ENCODE data around the gene CDH3.
A peak's percentile ranks its signal among the peaks of the same experiment; 100 is the strongest.

CDH3 gene

GRCh38 chr16:68740628-68741346, 95.7 kb downstream of the CDH3 start:
- TF ChIP-seq MAX (IDR thresholded peaks at IDR 0.05), result no peak
- TF ChIP-seq FOXM1 (IDR thresholded peaks at IDR 0.05; ENCODE audit: borderline replicate concordance, low read depth), result no peak
- TF ChIP-seq RAD21 (IDR thresholded peaks at IDR 0.05; ENCODE audit: low read depth), result no peak
- TF ChIP-seq REST (IDR thresholded peaks at IDR 0.05; ENCODE audit: low read depth), result no peak
- no peak for TF ChIP-seq TAF1 (IDR thresholded peaks at IDR 0.05; ENCODE audit: low read depth)
- no peak for TF ChIP-seq ZBTB7A (IDR thresholded peaks at IDR 0.05; ENCODE audit: low read depth)
- no peak for TF ChIP-seq CREB1 (IDR thresholded peaks at IDR 0.05; ENCODE audit: low read depth)
- TF ChIP-seq CEBPB (IDR thresholded peaks at IDR 0.05), result no peak
- no peak for TF ChIP-seq EGR1 (IDR thresholded peaks at IDR 0.05)
- TF ChIP-seq TCF12 (IDR thresholded peaks at IDR 0.05; ENCODE audit: low read depth), result no peak
- TF ChIP-seq YY1 (IDR thresholded peaks at IDR 0.05; ENCODE audit: low read depth), result no peak
- TF ChIP-seq NFIC (IDR thresholded peaks at IDR 0.05), result no peak
- no peak for TF ChIP-seq EP300 (IDR thresholded peaks at IDR 0.05; ENCODE audit: borderline replicate concordance)

GRCh38 chr16:68743664-68744063, 98.6 kb downstream of the CDH3 start:
- TF ChIP-seq MAX (IDR thresholded peaks at IDR 0.05) (no peak), ZBTB7A (IDR thresholded peaks at IDR 0.05; ENCODE audit: low read depth) (no peak), NFIC (IDR thresholded peaks at IDR 0.05) (no peak), YY1 (IDR thresholded peaks at IDR 0.05; ENCODE audit: low read depth) (no peak), REST (IDR thresholded peaks at IDR 0.05; ENCODE audit: low read depth) (no peak), CREB1 (IDR thresholded peaks at IDR 0.05; ENCODE audit: low read depth) (no peak), USF1 (IDR thresholded peaks at IDR 0.05) (no peak), RAD21 (IDR thresholded peaks at IDR 0.05; ENCODE audit: low read depth) (no peak), TEAD4 (IDR thresholded peaks at IDR 0.05) (no peak), FOXM1 (IDR thresholded peaks at IDR 0.05; ENCODE audit: borderline replicate concordance, low read depth) (no peak), TCF12 (IDR thresholded peaks at IDR 0.05; ENCODE audit: low read depth) (no peak)

GRCh38 chr16:68744744-68745280, 99.7 kb downstream of the CDH3 start:
- TF ChIP-seq TEAD4 (IDR thresholded peaks at IDR 0.05) (peak; percentile 44; the same call in 1 of the 2 replicates), RAD21 (IDR thresholded peaks at IDR 0.05; ENCODE audit: low read depth) (peak; percentile 37; the same call in 1 of the 2 replicates), FOXM1 (IDR thresholded peaks at IDR 0.05; ENCODE audit: borderline replicate concordance, low read depth) (peak; percentile 62; the same call in 1 of the 2 replicates), TCF12 (IDR thresholded peaks at IDR 0.05; ENCODE audit: low read depth) (peak; percentile 89), NFIC (IDR thresholded peaks at IDR 0.05) (0 out of 2 replicates have a peak, but pooled peaks have one; percentile 51), REST (IDR thresholded peaks at IDR 0.05; ENCODE audit: low read depth) (no peak), MAX (IDR thresholded peaks at IDR 0.05) (peak; percentile 56; the same call in 1 of the 2 replicates), YY1 (IDR thresholded peaks at IDR 0.05; ENCODE audit: low read depth) (no peak), TAF1 (IDR thresholded peaks at IDR 0.05; ENCODE audit: low read depth) (peak; percentile 21; the same call in 1 of the 2 replicates), CEBPB (IDR thresholded peaks at IDR 0.05) (peak; percentile 86), USF1 (IDR thresholded peaks at IDR 0.05) (no peak), EP300 (IDR thresholded peaks at IDR 0.05; ENCODE audit: borderline replicate concordance) (peak; percentile 82)

Data from Ishikawa (cell line).